GOT3 (cell line): ENCODE results near the gene ZNF180.
A peak's percentile ranks its signal among the peaks of the same experiment; 100 is the strongest.
"Not testable (repeated sequence)": the region's sequence is repeated elsewhere in the genome, so short reads cannot be mapped to it uniquely, and the experiment has no call there.

Experiments used
- DNase-seq: peaks from one replicate; lab custom pipeline; 2025; ENCODE audit warnings: mixed read lengths; lab: John Stamatoyannopoulos, UW

The ZNF180 gene

GRCh38 chr19:44499962-44500949 lies at the start of gene ZNF180:
Gene ZNF180 (minus strand): TSS chr19:44500522. CDS start chr19:44497334, 3,188 bp downstream.
- peak; percentile 79 for DNase-seq

- DNase-seq: no peak
These were observed 49.2 kb upstream of the ZNF180 start for GRCh38 chr19:44549507-44549906.

DNA sequence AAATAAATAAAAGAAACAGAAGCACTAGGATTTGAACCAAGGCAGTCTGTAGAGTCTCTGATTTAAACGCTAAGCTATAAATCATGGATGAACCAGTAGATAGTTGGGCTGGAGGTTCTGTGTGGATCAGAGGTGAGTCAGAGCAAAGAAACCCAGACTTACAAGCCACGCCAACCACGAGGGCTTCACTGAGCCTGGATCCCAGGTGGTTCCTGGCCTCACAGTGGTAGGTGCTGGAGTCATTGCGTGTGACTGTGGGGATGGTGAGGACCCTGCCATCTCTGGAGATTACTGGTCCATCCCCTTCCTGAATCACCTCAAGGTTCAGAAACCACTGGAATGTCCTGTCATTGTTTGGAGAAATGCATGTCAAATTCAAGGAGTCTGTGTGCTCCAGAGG lies 48.4 kb upstream of the ZNF180 start:
- no peak for DNase-seq

DNA sequence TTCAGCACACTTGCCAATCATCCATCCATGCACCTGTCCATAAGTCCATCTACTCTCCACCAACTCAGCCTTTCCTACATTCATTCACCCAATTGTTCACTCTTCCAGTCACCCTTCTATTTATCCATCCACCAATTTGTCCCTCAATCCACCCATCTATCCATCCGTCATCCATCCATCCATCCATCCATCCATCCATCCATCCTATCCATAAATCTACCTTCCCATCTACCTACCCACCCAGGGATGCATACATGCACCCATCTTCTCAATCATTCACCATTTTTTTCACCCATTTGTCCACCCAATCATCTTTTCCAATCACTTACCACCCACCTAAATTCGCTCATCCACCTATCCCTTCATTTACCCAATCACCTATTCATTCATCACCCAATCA lies 43.7 kb upstream of the ZNF180 start:
- DNase-seq: no peak

GRCh38 chr19:44542671-44543070 lies 42.3 kb upstream of the ZNF180 start:
- DNase-seq: no peak

DNA sequence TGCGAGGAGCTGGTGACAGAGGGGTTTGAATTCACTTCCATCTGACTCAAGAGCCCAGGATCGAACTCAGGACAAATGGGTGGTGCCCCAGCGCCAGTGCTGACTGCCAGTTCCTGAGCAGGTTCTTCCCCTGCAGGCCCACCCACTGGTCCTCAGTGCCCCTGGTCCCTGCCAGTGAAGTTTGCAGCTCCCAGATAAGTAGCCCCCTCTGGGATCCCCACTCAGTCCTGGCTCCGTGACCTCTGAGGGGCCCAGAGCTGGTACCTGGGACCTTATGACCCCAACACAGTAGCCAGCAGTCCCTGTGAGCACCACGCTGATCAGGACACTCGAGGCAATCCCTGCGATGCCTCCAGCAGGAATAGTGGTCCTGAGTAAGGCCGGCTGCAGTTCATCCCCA lies 40.4 kb upstream of the ZNF180 start:
- DNase-seq: no peak

DNA sequence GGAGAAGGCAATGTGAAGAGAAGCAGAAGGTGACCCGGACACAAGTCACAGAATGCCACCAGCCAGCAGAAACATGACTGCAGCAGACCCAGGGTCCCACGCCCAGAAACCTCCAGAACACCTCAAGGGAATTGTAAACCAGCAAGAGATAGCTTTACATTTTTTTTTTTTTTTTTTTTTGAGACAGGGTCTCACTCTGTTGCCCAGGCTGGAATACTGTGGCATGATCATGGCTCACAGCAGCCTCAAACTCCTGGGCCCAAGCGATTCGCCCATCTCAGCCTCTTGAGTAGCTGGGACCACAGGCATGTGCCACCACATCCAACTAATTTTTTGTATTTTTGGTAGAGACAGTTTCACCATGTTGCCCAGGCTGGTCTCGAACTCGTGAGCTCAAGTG lies 39.7 kb upstream of the ZNF180 start:
- no peak for DNase-seq

- DNase-seq: no peak
These were observed 39.0 kb upstream of the ZNF180 start for GRCh38 chr19:44539236-44539826.

DNA sequence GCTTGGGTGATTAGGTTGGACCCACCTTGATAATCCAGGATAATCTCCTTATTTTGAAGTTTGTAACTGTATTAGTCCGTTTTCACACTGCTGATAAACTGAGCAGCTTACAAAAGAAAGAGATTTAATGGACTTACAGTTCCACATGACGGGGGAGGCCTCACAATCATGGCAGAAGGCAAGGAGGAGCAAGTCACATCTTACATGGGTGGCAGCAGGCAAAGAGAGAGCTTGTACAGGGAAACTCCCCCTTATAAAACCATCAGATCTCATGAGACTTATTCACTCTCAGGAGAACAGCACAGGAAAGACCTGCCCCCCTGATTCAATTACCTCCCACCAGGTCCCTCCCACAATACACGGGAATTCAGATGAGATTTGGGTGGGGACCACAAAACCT lies 35.0 kb upstream of the ZNF180 start:
- DNase-seq: not testable (repeated sequence)

- no peak for DNase-seq
These were observed 32.5 kb upstream of the ZNF180 start for GRCh38 chr19:44532819-44533218.

DNA sequence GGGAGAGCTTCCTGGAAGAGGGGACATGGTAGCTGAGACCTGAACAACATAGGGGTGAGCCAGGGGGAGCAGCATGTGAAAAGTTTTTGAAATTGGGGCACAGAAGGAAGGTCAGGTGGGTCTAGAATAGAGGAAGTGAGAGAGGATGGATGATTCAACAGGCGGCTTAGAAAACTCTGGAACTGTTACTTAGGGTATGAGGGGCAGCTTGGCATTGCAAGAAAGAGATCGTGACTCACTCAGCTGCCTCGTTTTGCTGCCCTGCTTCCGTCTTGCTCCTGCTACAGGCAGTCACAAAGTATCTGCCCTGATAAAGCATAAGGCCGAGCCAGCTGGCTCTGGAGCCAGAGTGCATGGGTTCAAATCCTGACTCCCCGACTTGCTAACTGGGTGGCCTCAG lies 30.5 kb upstream of the ZNF180 start:
- no peak for DNase-seq

DNA sequence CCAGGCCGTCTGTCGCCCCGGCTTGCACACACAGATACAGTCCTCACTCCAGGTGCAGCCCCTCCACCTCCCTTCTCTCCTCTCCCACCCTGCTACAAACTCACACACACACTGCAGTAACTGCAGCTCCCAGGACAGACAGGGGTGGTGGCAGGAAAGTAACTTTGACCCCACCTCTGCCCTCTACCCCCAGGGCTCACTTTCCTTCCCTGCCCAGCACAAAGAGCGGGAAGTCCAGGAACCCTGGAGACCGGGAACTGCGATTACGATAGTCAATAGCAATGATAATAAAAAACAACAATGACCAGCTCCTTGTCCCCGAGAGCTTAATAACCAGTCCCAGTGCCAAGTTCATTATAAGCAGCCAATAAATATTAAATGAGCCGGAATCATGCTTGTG lies 29.2 kb upstream of the ZNF180 start, which contains the start of gene CEACAM20:
Gene CEACAM20 (minus strand): TSS at position 140 of the 400 bp plus-strand sequence. CDS start 166 bp downstream, outside the sequence.
- no peak for DNase-seq

- no peak for DNase-seq
These were observed 27.2 kb upstream of the ZNF180 start for GRCh38 chr19:44527554-44527953.

GRCh38 chr19:44525721-44526430 lies 25.6 kb upstream of the ZNF180 start:
- no peak for DNase-seq

GRCh38 chr19:44521370-44521769 lies 21.0 kb upstream of the ZNF180 start:
- no peak for DNase-seq

- no peak for DNase-seq
These were observed 16.8 kb upstream of the ZNF180 start for GRCh38 chr19:44517146-44517545.

DNA sequence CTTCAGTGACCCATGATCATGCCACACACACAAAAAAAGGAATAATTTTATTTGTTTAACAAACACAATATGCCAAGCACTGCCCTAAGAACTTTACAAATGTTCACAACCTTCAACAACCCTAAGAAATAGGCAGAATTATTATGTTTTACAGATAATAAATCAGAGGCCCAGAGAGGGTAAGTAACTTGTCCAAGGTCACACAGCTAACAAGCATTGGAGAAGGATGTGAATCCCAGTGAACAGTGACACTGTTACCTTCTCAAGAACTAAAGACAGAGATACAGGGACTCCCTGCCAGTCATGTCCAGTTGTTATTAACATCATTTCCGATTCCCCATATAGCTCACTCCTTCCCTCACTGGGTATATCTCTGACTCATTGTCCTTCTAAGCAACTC lies 15.6 kb upstream of the ZNF180 start:
- no peak for DNase-seq

- no peak for DNase-seq
These were observed 14.7 kb upstream of the ZNF180 start for GRCh38 chr19:44515031-44515430.

DNA sequence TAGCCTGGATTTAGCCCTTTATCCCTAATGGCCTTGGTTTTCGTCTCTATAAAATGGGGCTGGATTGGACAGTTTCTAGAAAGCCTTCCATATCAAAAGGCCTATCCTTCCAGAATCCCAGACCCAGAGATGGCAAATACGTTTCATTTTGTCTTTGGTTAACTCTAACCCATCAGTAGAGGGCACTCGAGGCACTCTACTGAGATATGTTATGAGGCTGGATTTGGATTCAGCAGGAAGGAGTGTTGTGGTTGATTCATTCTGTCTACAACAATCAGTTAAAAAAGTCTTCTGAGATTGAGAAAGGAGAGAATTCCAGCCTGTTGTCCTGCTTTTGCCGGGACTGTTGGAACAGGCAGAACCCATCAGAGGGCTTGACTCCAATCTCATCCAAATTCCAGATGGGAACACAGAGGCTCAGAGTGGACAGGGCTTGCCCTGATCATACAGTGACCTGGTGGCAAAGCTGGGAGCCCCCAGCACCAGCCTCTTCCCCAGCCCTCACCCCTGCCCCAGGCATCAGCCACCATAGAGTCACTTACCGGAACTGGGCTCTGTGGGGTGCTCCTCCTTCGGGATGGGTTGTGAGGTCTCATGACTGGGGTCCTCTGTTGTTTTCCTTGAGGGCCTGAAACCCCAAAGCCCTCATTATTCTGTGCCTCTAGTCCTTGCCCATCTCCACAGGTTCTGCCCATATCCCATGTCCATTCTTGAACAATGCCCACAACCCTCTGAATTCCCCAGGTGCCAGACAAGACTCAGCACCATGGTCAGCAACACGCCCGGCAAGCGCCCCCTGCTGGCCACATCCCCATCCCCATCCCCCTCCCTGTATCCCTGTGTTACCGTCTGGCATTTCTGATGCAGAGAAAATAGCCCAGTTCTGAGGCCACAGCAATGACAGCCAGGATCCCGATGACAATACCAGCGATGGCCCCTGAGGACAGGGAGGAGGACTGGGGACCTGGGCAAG lies 12.3 kb upstream of the ZNF180 start:
- DNase-seq: no peak

- no peak for DNase-seq
These were observed 9.2 kb upstream of the ZNF180 start for GRCh38 chr19:44509478-44509877.

- DNase-seq: no peak
These were observed 763 bp downstream of the ZNF180 start for GRCh38 chr19:44499559-44499958.
